H1 (cell line): ENCODE measurements around the gene RGS17. TPM values are rescaled to one million over a fixed set of nuclear protein-coding genes. Genes with fewer than 3 reads are reported as not detected.

Source experiments
- CTCF ChIA-PET: fragments of 300-600 bp; sonication (Branson Sonifier 250); formaldehyde crosslinking; loops from one replicate; lab custom pipeline; 2021; ENCODE audit not compliant: partially characterized antibody; lab: Charles Lee
- POLR2A ChIA-PET: fragments of 300-600 bp; sonication (Branson Sonifier 250); formaldehyde crosslinking; loops from one replicate; lab custom pipeline; 2021; ENCODE audit warnings: inconsistent platforms; ENCODE audit not compliant: partially characterized antibody; lab: Charles Lee
- DNase-seq, 2 experiments: peaks; one replicate each; pipeline versions ENCODE4 v3.0.0 to v3.0.0-alpha.2; 2010 to 2022; ENCODE audit warnings: low spot score in 2 of 2, low read depth in 1 of 2, mixed read lengths in 1 of 2
- FAIRE-seq: peaks from 2 replicates; lab custom pipeline; 2011; peaks lifted over from hg19 to GRCh38; lab: Jason Lieb, UNC
- H2AFZ ChIP-seq: 2 replicates; pipeline ENCODE4 v1.8.1; 2012; ENCODE audit warnings: low read length, inconsistent platforms
- H2AK5ac ChIP-seq: 2 replicates; pipeline ENCODE4 v1.6.1; 2013; ENCODE audit warnings: low read depth, low read length
- H2BK120ac ChIP-seq: replicated peaks from 2 replicates; pipeline ENCODE3; 2013; ENCODE audit warnings: low read depth, low read length, inconsistent platforms
- H2BK12ac ChIP-seq: 2 replicates; pipeline ENCODE4 v1.6.1; 2013; ENCODE audit warnings: low read depth, low read length
- H2BK15ac ChIP-seq: 2 replicates; pipeline ENCODE4 v1.6.1; 2013; ENCODE audit warnings: low read length
- H2BK20ac ChIP-seq: 2 replicates; pipeline ENCODE4 v1.6.1; 2013; ENCODE audit warnings: low read length
- H2BK5ac ChIP-seq: 2 replicates; pipeline ENCODE4 v1.6.1; 2013; ENCODE audit warnings: low read depth, low read length
- H3K14ac ChIP-seq: 2 replicates; pipeline ENCODE4 v1.6.1; 2013; ENCODE audit warnings: inconsistent platforms; ENCODE audit not compliant: insufficient read length
- H3K18ac ChIP-seq: 2 replicates; pipeline ENCODE4 v1.6.1; 2013; ENCODE audit warnings: low read length; ENCODE audit errors: extremely low read depth
- H3K23ac ChIP-seq: 2 replicates; pipeline ENCODE4 v1.6.1; 2013; ENCODE audit warnings: inconsistent platforms; ENCODE audit not compliant: insufficient read length
- H3K23me2 ChIP-seq: 2 replicates; pipeline ENCODE4 v1.6.1; 2013; ENCODE audit warnings: low read depth, low read length
- H3K27ac ChIP-seq: 2 replicates; pipeline ENCODE4 v1.6.1; 2011; ENCODE audit warnings: low read depth, low read length, inconsistent platforms
- H3K27me3 ChIP-seq, 4 experiments: replicated peaks in 1 of 4; 1 replicate in 1 of 4; 2 replicates in 3 of 4; pipeline versions ENCODE4 v1.6.1 to v1.8.1; 2011 to 2013; ENCODE audit warnings: low read length in 3 of 4, mild to moderate bottlenecking in 3 of 4, inconsistent platforms in 2 of 4, mixed read lengths in 2 of 4, moderate library complexity in 1 of 4; ENCODE audit not compliant: control insufficient read depth in 3 of 4, insufficient read depth in 3 of 4; ENCODE audit errors: extremely low read depth in 1 of 4
- H3K36me3 ChIP-seq, 4 experiments: 2 replicates each; pipeline versions ENCODE4 v1.6.1 to v1.8.1; 2011 to 2013; ENCODE audit warnings: mild to moderate bottlenecking in 4 of 4, low read length in 3 of 4, moderate library complexity in 2 of 4, control low read depth in 1 of 4, inconsistent platforms in 1 of 4; ENCODE audit not compliant: insufficient read depth in 4 of 4, control insufficient read depth in 2 of 4
- H3K4ac ChIP-seq: replicated peaks from 2 replicates; pipeline ENCODE3; 2013; ENCODE audit warnings: low read length, low read depth, mixed read lengths, inconsistent platforms; ENCODE audit not compliant: insufficient read length
- H3K4me1 ChIP-seq, 4 experiments: replicated peaks in 1 of 4; 1 replicate in 1 of 4; 2 replicates in 3 of 4; pipeline versions ENCODE4 v1.6.1 to v1.8.1; 2011 to 2013; ENCODE audit warnings: low read length in 3 of 4, inconsistent platforms in 2 of 4, mixed read lengths in 1 of 4; ENCODE audit not compliant: insufficient read depth in 4 of 4, control insufficient read depth in 3 of 4
- H3K4me2 ChIP-seq, 2 experiments: 2 replicates each; pipeline versions ENCODE4 v1.6.1 to v1.8.1; 2011 to 2013; ENCODE audit warnings: low read depth in 2 of 2, low read length in 2 of 2, control low read depth in 1 of 2, inconsistent platforms in 1 of 2, mild to moderate bottlenecking in 1 of 2; ENCODE audit not compliant: insufficient read depth in 1 of 2
- H3K4me3 ChIP-seq, 4 experiments: fragments of 200-600, 300-600 bp in 1 of 4; sonication (generic), shearing (Covaris generic), sonication (Bioruptor Twin) in 1 of 4; 2 replicates each; pipeline versions ENCODE4 v1.5.1 to v1.8.1; 2011 to 2016; ENCODE audit warnings: low read length in 4 of 4, low read depth in 3 of 4, control low read depth in 2 of 4, inconsistent platforms in 2 of 4, mild to moderate bottlenecking in 2 of 4, mixed read lengths in 1 of 4, moderate library complexity in 1 of 4; ENCODE audit not compliant: insufficient read depth in 2 of 4; ENCODE audit errors: extremely low read depth in 1 of 4
- H3K56ac ChIP-seq: replicated peaks from 2 replicates; pipeline ENCODE3; 2013; ENCODE audit warnings: low read depth, mild to moderate bottlenecking, mixed read lengths, low read length, inconsistent platforms; ENCODE audit not compliant: insufficient read length
- H3K79me1 ChIP-seq: 2 replicates; pipeline ENCODE4 v1.6.1; 2013; ENCODE audit warnings: low read depth, low read length, control low read depth
- H3K79me2 ChIP-seq, 2 experiments: 2 replicates each; pipeline versions ENCODE4 v1.6.1 to v1.8.1; 2012 to 2013; ENCODE audit warnings: low read length in 2 of 2, mild to moderate bottlenecking in 2 of 2, inconsistent platforms in 1 of 2; ENCODE audit not compliant: insufficient read depth in 2 of 2, control insufficient read depth in 1 of 2
- H3K9ac ChIP-seq, 4 experiments: replicated peaks in 1 of 4; 1 replicate in 1 of 4; 2 replicates in 3 of 4; pipeline versions ENCODE4 v1.6.1 to v1.8.1; 2011 to 2013; ENCODE audit warnings: low read depth in 3 of 4, low read length in 3 of 4, control low read depth in 2 of 4, mild to moderate bottlenecking in 2 of 4, moderate library complexity in 2 of 4, inconsistent platforms in 1 of 4; ENCODE audit errors: extremely low read depth in 1 of 4
- H3K9me3 ChIP-seq, 2 experiments: 2 replicates each; pipeline versions ENCODE4 v1.6.1 to v1.8.1; 2012 to 2013; ENCODE audit warnings: mild to moderate bottlenecking in 2 of 2, moderate library complexity in 2 of 2, control low read depth in 1 of 2, inconsistent platforms in 1 of 2, low read depth in 1 of 2, low read length in 1 of 2, mixed read lengths in 1 of 2; ENCODE audit not compliant: insufficient read depth in 2 of 2
- H4K20me1 ChIP-seq, 2 experiments: replicated peaks in 1 of 2; 2 replicates each; pipeline versions ENCODE3 to v1.8.1; 2011 to 2013; ENCODE audit warnings: inconsistent platforms in 2 of 2, low read length in 2 of 2, mild to moderate bottlenecking in 1 of 2; ENCODE audit not compliant: insufficient read depth in 2 of 2, control insufficient read depth in 1 of 2
- H4K5ac ChIP-seq: 2 replicates; pipeline ENCODE4 v1.6.1; 2013; ENCODE audit warnings: low read length, low read depth, mixed read lengths, inconsistent platforms; ENCODE audit not compliant: insufficient read length
- H4K8ac ChIP-seq: 2 replicates; pipeline ENCODE4 v1.8.0; 2013; ENCODE audit warnings: mild to moderate bottlenecking, moderate library complexity, low read length, inconsistent platforms; ENCODE audit not compliant: insufficient read depth; ENCODE audit errors: extremely low read depth
- H4K91ac ChIP-seq: replicated peaks from 2 replicates; pipeline ENCODE3; 2013; ENCODE audit warnings: low read length, mixed read lengths, inconsistent platforms; ENCODE audit not compliant: insufficient read length
- ASH2L ChIP-seq: fragments of 200-600, 300-600 bp; sonication (generic); IDR thresholded peaks from one replicate; pipeline ENCODE4 v1.7.1; 2017; ENCODE audit warnings: low read length
- BRCA1 ChIP-seq: IDR thresholded peaks from 2 replicates; pipeline ENCODE4 v1.6.1; 2012; ENCODE audit warnings: low read depth, low read length, improper control_type of control experiment
- CTCF ChIP-seq, 3 experiments: IDR thresholded peaks; 1 replicate in 2 of 3; 2 replicates in 1 of 3; pipeline versions ENCODE4 v1.5.1 to v1.6.1; 2011; ENCODE audit warnings: low read length in 3 of 3, mild to moderate bottlenecking in 3 of 3, inconsistent platforms in 2 of 3, low read depth in 1 of 3, moderate library complexity in 1 of 3; ENCODE audit not compliant: insufficient read depth in 1 of 3; ENCODE audit errors: control extremely low read depth in 1 of 3
- EZH2 ChIP-seq: fragments of 200-600 bp; sonication (generic); IDR thresholded peaks from 2 replicates; pipeline ENCODE4 v1.7.1; 2012; ENCODE audit warnings: low read depth, mild to moderate bottlenecking, moderate library complexity, low read length, inconsistent platforms; ENCODE audit not compliant: severe bottlenecking
- KDM1A ChIP-seq: fragments of 200-600, 300-600 bp; sonication (generic); IDR thresholded peaks from 2 replicates; pipeline ENCODE4 v1.7.1; 2016; ENCODE audit warnings: mild to moderate bottlenecking, low read length, borderline replicate concordance
- PHF8 ChIP-seq: fragments of 200-600 bp; sonication (generic); conservative IDR thresholded peaks from 2 replicates; pipeline ENCODE4 v1.7.1; 2012; ENCODE audit warnings: low read depth, mild to moderate bottlenecking, inconsistent platforms, low read length, moderate library complexity
- RAD21 ChIP-seq, 2 experiments: IDR thresholded peaks in 1 of 2; conservative IDR thresholded peaks in 1 of 2; 2 replicates each; pipeline ENCODE4 v1.6.1; 2011; ENCODE audit warnings: low read depth in 2 of 2, low read length in 2 of 2, improper control_type of control experiment in 1 of 2, inconsistent platforms in 1 of 2, mild to moderate bottlenecking in 1 of 2, moderate library complexity in 1 of 2
- RNF2 ChIP-seq: fragments of 200-900, 300-1000 bp; sonication (generic); IDR thresholded peaks from 2 replicates; pipeline ENCODE4 v1.7.1; 2016; ENCODE audit warnings: borderline replicate concordance, low read depth, mild to moderate bottlenecking, antibody characterized with exemption, low read length; ENCODE audit not compliant: poor library complexity, severe bottlenecking; ENCODE audit errors: missing control alignments
- SAP30 ChIP-seq: fragments of 300-600 bp; sonication (generic); IDR thresholded peaks from 2 replicates; pipeline ENCODE4 v1.7.1; 2012; ENCODE audit warnings: low read length, moderate library complexity, mild to moderate bottlenecking, inconsistent platforms; ENCODE audit not compliant: insufficient read depth, insufficient replicate concordance
- SIN3A ChIP-seq, 2 experiments: IDR thresholded peaks in 1 of 2; conservative IDR thresholded peaks in 1 of 2; 2 replicates each; pipeline ENCODE4 v1.6.1; 2011 to 2012; ENCODE audit warnings: low read length in 2 of 2, improper control_type of control experiment in 1 of 2, low read depth in 1 of 2, mild to moderate bottlenecking in 1 of 2
- WGBS, 2 experiments: shearing (Covaris generic) in 1 of 2; methylation state at CpG; one replicate each; pipeline versions ENCODE4 v1.1.6 to v1.1.7; 2013 to 2015; ENCODE audit warnings: low lambda C conversion rate in 2 of 2, mixed read lengths in 2 of 2, inconsistent platforms in 1 of 2, low coverage in 1 of 2, missing lambda C conversion rate in 1 of 2; ENCODE audit not compliant: insufficient replicate concordance in 2 of 2, insufficient coverage in 1 of 2, insufficient read length in 1 of 2; ENCODE audit errors: extremely low coverage in 1 of 2, missing lambda C conversion rate in 1 of 2; 5-methylcytosine and 5-hydroxymethylcytosine counted together
- polyA plus RNA-seq, 7 experiments: library from polyadenylated mRNA; depleted of rRNA in 3 of 7; stranded (reverse) in 5 of 7; unstranded in 2 of 7; fragments of >200 nt in 5 of 7; fragments of 200-250 nt in 2 of 7; gene quantifications; 1 replicate in 5 of 7; 2 replicates in 1 of 7; 4 replicates in 1 of 7; pipeline versions ENCODE4 v1.2.1 to v1.2.3, GENCODE V29; 2011 to 2013; ENCODE audit warnings: missing spikeins in 2 of 7, mixed read lengths in 2 of 7
- total RNA-seq: library from RNA; stranded (reverse); fragmentation: NEBNext Ultra II Directional; extraction: Animal tissue kit (Norgen Biotek cat#: 25700); gene quantifications from 2 replicates; pipeline ENCODE4 v1.2.1, GENCODE V29; 2021

The RGS17 gene
- total and polyA plus RNA-seq, 2 of the 8 experiments (the other 6 are each of a cell fraction or from before 2014, with no cell fraction given) = 2.0 to 12.2 TPM

- Histone ChIP-seq H2BK120ac (no peak overlapping the region), H3K4ac (no peak overlapping the region), H3K4me3 (no peak overlapping the region), H4K91ac (no peak overlapping the region), H2BK12ac (no peak overlapping the region), H3K56ac (peak overlapping the region; percentile 71), H2AK5ac (no peak overlapping the region), H3K4me1 (no peaks in the 10 kb centered on the region; a peak in 1 of 7 replicates), H2AFZ (no peak overlapping the region), H3K9me3 (no peaks in the 10 kb centered on the region), H2BK5ac (no peak overlapping the region), H4K20me1 (no peaks in the 10 kb centered on the region), H3K79me1 (no peaks in the 10 kb centered on the region), H3K27me3 (no peaks in the 10 kb centered on the region), H3K27ac (no peak overlapping the region), H3K79me2 (no peaks in the 10 kb centered on the region), H4K8ac (no peak overlapping the region), H3K9ac (no peak overlapping the region), H3K23ac (no peak overlapping the region), H3K4me2 (no peak overlapping the region), H3K36me3 (no peaks in the 10 kb centered on the region), H4K5ac (no peak overlapping the region), H3K18ac (no peak overlapping the region), H2BK15ac (no peak overlapping the region), H3K23me2 (no peaks in the 10 kb centered on the region), H2BK20ac (no peak overlapping the region), H3K14ac (no peak overlapping the region)
- FAIRE-seq (no peak), DNase-seq (no peak)
- ChIA-PET POLR2A (no interaction called here), CTCF (interaction anchor here (0.9 to 1.0 kb wide), 2 partner anchors 27 to 57 kb away, joined by 3 read pairs; no protein-coding TSS in a partner anchor)
- WGBS, 2 experiments = 94% methylated on average over 4 of the region's 4 CpGs; no CpG with 5 or more reads in 1 of the 2 experiments
- TF ChIP-seq SAP30 = no peak
- no peak for TF ChIP-seq CTCF (IDR thresholded peaks at IDR 0.05; ENCODE audit: control extremely low read depth in 1 of 3, insufficient read depth in 1 of 3, low read depth in 1 of 3, low read length in 3 of 3)
- TF ChIP-seq SIN3A (conservative IDR thresholded peaks at IDR 0.05 in 1 of 2, IDR thresholded peaks at IDR 0.05 in 1 of 2; ENCODE audit: low read depth in 1 of 2, low read length in 2 of 2) = no peak
- TF ChIP-seq BRCA1 = no peak
- TF ChIP-seq RAD21 (IDR thresholded peaks at IDR 0.05 in 1 of 2, conservative IDR thresholded peaks at IDR 0.05 in 1 of 2; ENCODE audit: low read depth in 2 of 2, low read length in 2 of 2) = no peak
- TF ChIP-seq EZH2 = no peak
- no peak for TF ChIP-seq KDM1A
- TF ChIP-seq PHF8 = no peak
- no peak for TF ChIP-seq ASH2L
- no peak for TF ChIP-seq RNF2
Observed at GRCh38 chr6:153104220-153104619, 26.9 kb downstream of the RGS17 start.
